ENCODE data around the gene PRPF19. TPM values are rescaled to one million over a fixed set of nuclear protein-coding genes. Genes with fewer than 3 reads are reported as not detected.
A peak's percentile ranks its signal among the peaks of the same experiment; 100 is the strongest.

PRPF19 gene
- total RNA-seq, 1 donor from 2014 or later = 61.9 TPM

DNA sequence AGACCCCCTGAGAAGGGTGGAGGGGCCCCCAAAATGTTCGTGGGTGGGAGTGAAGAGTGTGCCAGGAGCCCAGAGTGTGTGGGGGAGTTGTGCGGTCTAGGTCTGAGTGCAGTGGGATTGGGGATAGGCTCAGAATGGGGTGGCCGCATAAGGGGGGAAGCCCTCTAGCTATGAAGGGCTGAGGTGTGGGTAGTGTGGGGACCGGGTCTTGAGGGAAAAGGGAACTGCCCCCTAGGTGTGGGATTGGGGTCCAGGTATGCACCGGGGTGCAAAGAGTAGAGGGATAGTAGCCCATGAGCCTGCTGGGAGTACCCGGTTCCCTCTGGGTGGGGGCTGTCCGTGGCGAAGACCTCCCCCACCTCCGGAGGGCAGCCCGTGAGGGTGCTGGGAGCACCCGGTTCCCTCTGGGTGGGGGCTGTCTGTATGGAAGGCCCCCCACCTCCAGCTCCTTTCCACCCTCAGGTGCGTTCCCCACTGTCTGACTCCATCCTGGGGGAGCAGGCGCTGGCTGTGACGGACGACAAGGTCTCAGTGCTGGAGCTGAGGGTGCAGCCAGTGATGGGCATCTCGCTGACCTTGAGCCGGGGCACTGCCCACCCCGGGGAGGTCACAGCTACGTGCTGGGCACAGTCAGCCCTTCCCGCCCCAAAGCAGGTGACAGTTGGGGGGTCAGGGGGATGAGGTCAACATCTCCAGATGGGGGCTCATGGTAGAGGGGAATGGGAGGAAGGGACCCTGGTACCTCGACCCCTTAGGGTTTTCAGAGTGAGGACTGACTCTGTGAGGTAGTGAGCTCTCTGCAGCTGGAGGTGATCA is 28.6 kb upstream of the PRPF19 start:
- Histone ChIP-seq H3K79me2 (ENCODE audit: insufficient read depth, low read length) (no peaks in the 10 kb centered on the region), H3K9ac (ENCODE audit: low read length) (no peak overlapping the region), H4K20me1 (ENCODE audit: insufficient read depth, low read length) (no peaks in the 10 kb centered on the region), H3K4me2 (ENCODE audit: low read length) (no peak overlapping the region), H3K27ac (ENCODE audit: low read depth, low read length) (no peak overlapping the region), H2AFZ (ENCODE audit: low read depth, low read length) (no peak overlapping the region), H3K27me3 (ENCODE audit: insufficient read depth, low read length) (peaks cover 3% of the 10 kb centered on the region), H3K9me3 (ENCODE audit: insufficient read depth, low read depth, low read length) (no peaks in the 10 kb centered on the region), H3K36me3 (ENCODE audit: insufficient read depth, low read length) (peaks cover 3% of the 10 kb centered on the region), H3K4me1 (ENCODE audit: insufficient read depth, low read length) (no peaks in the 10 kb centered on the region), H3K4me3 (ENCODE audit: insufficient read depth, low read depth, low read length) (no peak overlapping the region)
- Mint-ChIP-seq H3K4me3 (ENCODE audit: unreplicated experiment) (no peak overlapping the region), H3K27ac (ENCODE audit: unreplicated experiment) (peak overlapping the region; percentile 18), H3K9me3 (ENCODE audit: unreplicated experiment) (no peaks in the 10 kb centered on the region), H3K27me3 (ENCODE audit: low read depth, unreplicated experiment) (peaks cover 2% of the 10 kb centered on the region), H3K36me3 (ENCODE audit: low read depth, unreplicated experiment) (peaks cover 9% of the 10 kb centered on the region), H3K4me1 (ENCODE audit: low read depth, unreplicated experiment) (no peaks in the 10 kb centered on the region)
- FAIRE-seq = no peak
- no peak for TF ChIP-seq EZH2 (IDR thresholded peaks at IDR 0.05; ENCODE audit: insufficient read depth, low read length)
- no peak for TF ChIP-seq CTCF (IDR thresholded peaks at IDR 0.05; ENCODE audit: insufficient read depth, low read depth, low read length)
- no peak for DNase-seq (ENCODE audit: low read depth)

GRCh38 chr11:60934124-60934789 is 27.9 kb upstream of the PRPF19 start:
- H3K9me3 Mint-ChIP-seq (ENCODE audit: unreplicated experiment) = no peaks in the 10 kb centered on the region
- Histone ChIP-seq H3K4me3 (ENCODE audit: insufficient read depth, low read depth, low read length) (no peak overlapping the region), H3K4me1 (ENCODE audit: insufficient read depth, low read length) (no peaks in the 10 kb centered on the region), H3K4me2 (ENCODE audit: low read length) (no peak overlapping the region), H3K9ac (ENCODE audit: low read length) (no peak overlapping the region), H3K36me3 (ENCODE audit: insufficient read depth, low read length) (peaks cover 3% of the 10 kb centered on the region), H3K27me3 (ENCODE audit: insufficient read depth, low read length) (no peaks in the 10 kb centered on the region), H3K9me3 (ENCODE audit: insufficient read depth, low read depth, low read length) (no peaks in the 10 kb centered on the region), H3K79me2 (ENCODE audit: insufficient read depth, low read length) (no peaks in the 10 kb centered on the region), H4K20me1 (ENCODE audit: insufficient read depth, low read length) (no peaks in the 10 kb centered on the region), H3K27ac (ENCODE audit: low read depth, low read length) (no peak overlapping the region), H2AFZ (ENCODE audit: low read depth, low read length) (no peak overlapping the region)
- DNase-seq (ENCODE audit: low read depth) (no peak), FAIRE-seq (no peak)
- peak overlapping the region; percentile 68 for H3K4me3 Mint-ChIP-seq (ENCODE audit: unreplicated experiment)
- H3K36me3 Mint-ChIP-seq (ENCODE audit: low read depth, unreplicated experiment) = peaks cover 14% of the 10 kb centered on the region
- no peaks in the 10 kb centered on the region for H3K27me3 Mint-ChIP-seq (ENCODE audit: low read depth, unreplicated experiment)
- H3K27ac Mint-ChIP-seq (ENCODE audit: unreplicated experiment) = peak overlapping the region; percentile 18
- TF ChIP-seq CTCF (IDR thresholded peaks at IDR 0.05; ENCODE audit: insufficient read depth, low read depth, low read length) = no peak
- no peak for TF ChIP-seq EZH2 (IDR thresholded peaks at IDR 0.05; ENCODE audit: insufficient read depth, low read length)
- no peaks in the 10 kb centered on the region for H3K4me1 Mint-ChIP-seq (ENCODE audit: low read depth, unreplicated experiment)

Data from astrocyte (in vitro differentiated cells and primary cell).